DMS 273 (cell line): ENCODE data around the gene NPTX1.

Source experiments
- DNase-seq: peaks from one replicate; lab custom pipeline; 2025; ENCODE audit not compliant: unreplicated experiment; lab: John Stamatoyannopoulos, UW

The NPTX1 gene

GRCh38 chr17:80446645-80447405 lies 29.6 kb downstream of the NPTX1 start:
- DNase-seq = peak; percentile 85

GRCh38 chr17:80445726-80446110 lies 30.7 kb downstream of the NPTX1 start:
- peak; percentile 98 for DNase-seq

- DNase-seq = peak; percentile 98
These were observed 31.2 kb downstream of the NPTX1 start for GRCh38 chr17:80445007-80445725.

GRCh38 chr17:80444644-80444979 lies 31.8 kb downstream of the NPTX1 start:
- DNase-seq = peak; percentile 59

GRCh38 chr17:80443916-80444643 lies 32.3 kb downstream of the NPTX1 start:
- peak; percentile 96 for DNase-seq

- peak; percentile 71 for DNase-seq
These were observed 32.9 kb downstream of the NPTX1 start for GRCh38 chr17:80443498-80443897.

- no peak for DNase-seq
These were observed 33.6 kb downstream of the NPTX1 start for GRCh38 chr17:80442764-80443163.

- no peak for DNase-seq
These were observed 34.1 kb downstream of the NPTX1 start for GRCh38 chr17:80442323-80442659.

GRCh38 chr17:80441598-80442322 lies 34.6 kb downstream of the NPTX1 start:
- DNase-seq = peak; percentile 53

- peak; percentile 76 for DNase-seq
These were observed 35.3 kb downstream of the NPTX1 start for GRCh38 chr17:80441133-80441578.

- DNase-seq = no peak
These were observed 36.9 kb downstream of the NPTX1 start for GRCh38 chr17:80439499-80439898.

- no peak for DNase-seq
These were observed 37.6 kb downstream of the NPTX1 start for GRCh38 chr17:80438806-80439205.

GRCh38 chr17:80437532-80437931 lies 38.9 kb downstream of the NPTX1 start:
- no peak for DNase-seq

- no peak for DNase-seq
These were observed 42.3 kb downstream of the NPTX1 start for GRCh38 chr17:80433916-80434666.

GRCh38 chr17:80432961-80433550 lies 43.4 kb downstream of the NPTX1 start:
- DNase-seq = no peak

- DNase-seq = no peak
These were observed 44.0 kb downstream of the NPTX1 start for GRCh38 chr17:80432350-80432955.

GRCh38 chr17:80431246-80432195 lies 44.9 kb downstream of the NPTX1 start:
- no peak for DNase-seq

- no peak for DNase-seq
These were observed 45.8 kb downstream of the NPTX1 start for GRCh38 chr17:80430446-80431245.
